IMR-90 (cell line): ENCODE measurements around the gene SCN10A. TPM values are rescaled to one million over a fixed set of nuclear protein-coding genes. Genes with fewer than 3 reads are reported as not detected.

Experiments
- ATAC-seq: fragments of 200-7000 bp; cut with Tn5 transposase; 2 replicates; pipeline ENCODE4 v1.9.1; 2020; ENCODE audit warnings: low read depth, mild to moderate bottlenecking, moderate library complexity
- BruUV-seq: library from RNA; stranded (reverse); fragments of 400-500 nt; replicated peaks from 2 replicates; lab custom pipeline; 2021; lab: Mats Ljungman, UMichigan
- CTCF ChIA-PET: fragments of 300-600 bp; formaldehyde crosslinking; extraction: SDS; loops from one replicate; lab custom pipeline; 2021; ENCODE audit warnings: antibody characterized with exemption; lab: Yijun Ruan, JAX
- POLR2A ChIA-PET: fragments of 300-600 bp; sonication (Branson Sonifier 250); formaldehyde crosslinking; loops from one replicate; lab custom pipeline; 2022; ENCODE audit warnings: antibody characterized with exemption; ENCODE audit not compliant: unreplicated experiment; lab: Charles Lee
- DNase-seq: peaks from one replicate; pipeline ENCODE4 v3.0.0; 2013
- H2AFZ ChIP-seq: replicated peaks from 2 replicates; pipeline ENCODE3; 2013; ENCODE audit warnings: low read length, mild to moderate bottlenecking; ENCODE audit not compliant: poor library complexity
- H2AK5ac ChIP-seq: 2 replicates; pipeline ENCODE4 v1.6.1; 2013; ENCODE audit warnings: low read depth, low read length, inconsistent platforms
- H2AK9ac ChIP-seq: replicated peaks from 2 replicates; pipeline ENCODE3; 2013; ENCODE audit warnings: mild to moderate bottlenecking, low read depth, low read length, moderate library complexity; ENCODE audit not compliant: poor library complexity
- H2BK120ac ChIP-seq: 2 replicates; pipeline ENCODE4 v1.6.1; 2013; ENCODE audit warnings: low read depth, low read length, inconsistent platforms
- H2BK15ac ChIP-seq: 3 replicates; pipeline ENCODE4 v1.6.1; 2013; ENCODE audit warnings: low read depth, low read length, inconsistent platforms
- H2BK20ac ChIP-seq: 2 replicates; pipeline ENCODE4 v1.6.1; 2013; ENCODE audit warnings: low read depth, mild to moderate bottlenecking, inconsistent platforms, low read length, moderate library complexity
- H2BK5ac ChIP-seq: 2 replicates; pipeline ENCODE4 v1.6.1; 2013; ENCODE audit warnings: mild to moderate bottlenecking, low read depth, low read length, inconsistent platforms; ENCODE audit not compliant: poor library complexity, severe bottlenecking
- H3K14ac ChIP-seq: replicated peaks from 2 replicates; pipeline ENCODE4 v1.6.1; 2013; ENCODE audit warnings: low read depth, low read length, inconsistent platforms
- H3K18ac ChIP-seq: 2 replicates; pipeline ENCODE4 v1.6.1; 2013; ENCODE audit warnings: low read depth, low read length, control low read depth
- H3K23ac ChIP-seq: 2 replicates; pipeline ENCODE4 v1.6.1; 2013; ENCODE audit warnings: low read depth, low read length, inconsistent platforms
- H3K27ac ChIP-seq: 2 replicates; pipeline ENCODE4 v1.5.1; 2013; ENCODE audit warnings: mild to moderate bottlenecking, control low read depth, low read length; ENCODE audit not compliant: insufficient read depth
- H3K27me3 ChIP-seq: 2 replicates; pipeline ENCODE4 v1.6.1; 2013; ENCODE audit warnings: low read length; ENCODE audit not compliant: control insufficient read depth, insufficient read depth
- H3K36me3 ChIP-seq: 2 replicates; pipeline ENCODE4 v1.6.1; 2013; ENCODE audit warnings: low read length, mixed read lengths; ENCODE audit not compliant: control insufficient read depth, insufficient read depth
- H3K4ac ChIP-seq: 2 replicates; pipeline ENCODE4 v1.6.1; 2013; ENCODE audit warnings: low read depth, low read length, inconsistent platforms
- H3K4me1 ChIP-seq: 2 replicates; pipeline ENCODE4 v1.6.1; 2013; ENCODE audit warnings: low read length, mixed read lengths; ENCODE audit not compliant: control insufficient read depth, insufficient read depth
- H3K4me2 ChIP-seq: 2 replicates; pipeline ENCODE4 v1.6.1; 2013; ENCODE audit warnings: low read depth, mild to moderate bottlenecking, control low read depth, low read length, moderate library complexity
- H3K4me3 ChIP-seq: 2 replicates; pipeline ENCODE4 v1.5.1; 2013; ENCODE audit warnings: low read depth, mild to moderate bottlenecking, control low read depth, low read length, moderate library complexity; ENCODE audit not compliant: insufficient read depth
- H3K56ac ChIP-seq: 2 replicates; pipeline ENCODE4 v1.6.1; 2013; ENCODE audit warnings: low read length, inconsistent platforms; ENCODE audit not compliant: insufficient read depth; ENCODE audit errors: extremely low read depth
- H3K79me1 ChIP-seq, 2 experiments: 2 replicates each; pipeline ENCODE4 v1.6.1; 2013; ENCODE audit warnings: low read length in 2 of 2, inconsistent platforms in 1 of 2, low read depth in 1 of 2
- H3K9ac ChIP-seq: 2 replicates; pipeline ENCODE4 v1.6.1; 2013; ENCODE audit warnings: low read depth, low read length, control low read depth
- H3K9me1 ChIP-seq: 2 replicates; pipeline ENCODE4 v1.6.1; 2013; ENCODE audit warnings: low read length, inconsistent platforms; ENCODE audit not compliant: insufficient read depth
- H3K9me3 ChIP-seq: 2 replicates; pipeline ENCODE4 v1.6.1; 2013; ENCODE audit warnings: low read length; ENCODE audit not compliant: control insufficient read depth, insufficient read depth
- H4K20me1 ChIP-seq: 2 replicates; pipeline ENCODE4 v1.6.1; 2013; ENCODE audit warnings: low read length, inconsistent platforms; ENCODE audit not compliant: insufficient read depth
- H4K5ac ChIP-seq: 2 replicates; pipeline ENCODE4 v1.6.1; 2013; ENCODE audit warnings: mild to moderate bottlenecking, low read depth, low read length, control low read depth
- H4K8ac ChIP-seq, 2 experiments: 2 replicates each; pipeline ENCODE4 v1.6.1; 2013; ENCODE audit warnings: low read depth in 2 of 2, low read length in 2 of 2, control low read depth in 1 of 2, inconsistent platforms in 1 of 2
- H4K91ac ChIP-seq: 2 replicates; pipeline ENCODE4 v1.6.1; 2013; ENCODE audit warnings: low read depth, low read length, inconsistent platforms; ENCODE audit not compliant: insufficient read depth
- BHLHE40 ChIP-seq: fragments of 150-350 bp; IDR thresholded peaks from 2 replicates; pipeline ENCODE4 v1.6.1; 2016; ENCODE audit warnings: mild to moderate bottlenecking, low read depth, low read length
- CEBPB ChIP-seq: IDR thresholded peaks from 2 replicates; pipeline ENCODE4 v1.6.1; 2012; ENCODE audit warnings: low read depth, low read length, improper control_type of control experiment
- CHD1 ChIP-seq: IDR thresholded peaks from 2 replicates; pipeline ENCODE4 v1.6.1; 2012; ENCODE audit warnings: low read depth, low read length, improper control_type of control experiment
- CTCF ChIP-seq: conservative IDR thresholded peaks from 2 replicates; pipeline ENCODE4 v1.5.1; 2012; ENCODE audit warnings: mild to moderate bottlenecking, low read depth, low read length, improper control_type of control experiment
- ELK1 ChIP-seq: fragments of 150-350 bp; IDR thresholded peaks from 2 replicates; pipeline ENCODE4 v1.6.1; 2016; ENCODE audit warnings: low read depth, mild to moderate bottlenecking, low read length, moderate library complexity, borderline replicate concordance
- FOS ChIP-seq: fragments of 150-350 bp; IDR thresholded peaks from 2 replicates; pipeline ENCODE4 v1.6.1; 2016; ENCODE audit warnings: low read depth, low read length
- MAFK ChIP-seq: IDR thresholded peaks from 2 replicates; pipeline ENCODE4 v1.6.1; 2012; ENCODE audit warnings: low read depth, low read length, improper control_type of control experiment
- MAZ ChIP-seq: IDR thresholded peaks from 2 replicates; pipeline ENCODE4 v1.6.1; 2012; ENCODE audit warnings: low read depth, mild to moderate bottlenecking, low read length, improper control_type of control experiment, moderate library complexity, borderline replicate concordance
- MXI1 ChIP-seq: IDR thresholded peaks from 2 replicates; pipeline ENCODE4 v1.6.1; 2012; ENCODE audit warnings: low read depth, mild to moderate bottlenecking, low read length, moderate library complexity, borderline replicate concordance
- NFE2L2 ChIP-seq: fragments of 150-350 bp; IDR thresholded peaks from 2 replicates; pipeline ENCODE4 v1.6.1; 2016; ENCODE audit warnings: low read depth, mild to moderate bottlenecking, low read length
- POLR2A ChIP-seq: IDR thresholded peaks from 2 replicates; pipeline ENCODE4 v1.6.1; 2012; ENCODE audit warnings: mild to moderate bottlenecking, low read depth, low read length
- RAD21 ChIP-seq: IDR thresholded peaks from 2 replicates; pipeline ENCODE4 v1.6.1; 2012; ENCODE audit warnings: low read length, improper control_type of control experiment
- RCOR1 ChIP-seq: IDR thresholded peaks from 2 replicates; pipeline ENCODE4 v1.6.1; 2012; ENCODE audit warnings: mild to moderate bottlenecking, low read length, improper control_type of control experiment; ENCODE audit not compliant: insufficient replicate concordance
- RFX5 ChIP-seq: IDR thresholded peaks from 2 replicates; pipeline ENCODE4 v1.8.0; 2012; ENCODE audit warnings: low read depth, mild to moderate bottlenecking, low read length, moderate library complexity
- SMC3 ChIP-seq: fragments of 150-350 bp; IDR thresholded peaks from 2 replicates; pipeline ENCODE4 v1.6.1; 2016; ENCODE audit warnings: low read depth, mild to moderate bottlenecking, antibody characterized with exemption, low read length, moderate library complexity
- USF2 ChIP-seq: fragments of 150-350 bp; IDR thresholded peaks from 2 replicates; pipeline ENCODE4 v1.6.1; 2017; ENCODE audit warnings: mild to moderate bottlenecking, antibody characterized with exemption, low read length, low read depth
- WGBS, 2 experiments: methylation state at CpG; one replicate each; pipeline versions ENCODE4 v1.1.5 to v1.1.7; 2013; ENCODE audit warnings: missing lambda C conversion rate in 2 of 2; ENCODE audit not compliant: insufficient read length in 1 of 2; ENCODE audit errors: extremely low coverage in 2 of 2; 5-methylcytosine and 5-hydroxymethylcytosine counted together
- dilution Hi-C: fragments of 300-500 bp; cut with HindIII; formaldehyde crosslinking; loops from one replicate; pipeline ENCODE4 v1.14.3; 2018; ENCODE audit warnings: low sequenced_read_pairs; ENCODE audit not compliant: unreplicated experiment
- in situ Hi-C: fragments of 300-500 bp; cut with MboI; formaldehyde crosslinking; loops from 3 replicates; pipeline ENCODE4 v1.14.3; 2019; ENCODE audit warnings: low sequenced_read_pairs, inconsistent platforms, mixed read lengths
- intact Hi-C: fragments of 100-400 bp; cut with micrococcal nuclease; formaldehyde crosslinking; loops from 2 replicates; pipeline ENCODE4 v1.10.0; 2022
- polyA plus RNA-seq, 3 experiments: library from polyadenylated mRNA; depleted of rRNA; stranded (reverse); fragments of >200 nt; gene quantifications; 2 replicates each; pipeline ENCODE4 v1.2.3, GENCODE V29; 2012; ENCODE audit warnings: low replicate concordance in 1 of 3
- total RNA-seq: library from RNA; depleted of rRNA; stranded (reverse); fragments of >200 nt; gene quantifications from 2 replicates; pipeline ENCODE4 v1.2.3, GENCODE V29; 2012

Gene SCN10A
- total and polyA plus RNA-seq, 2 of the 4 experiments (the other 2 are of a cell fraction): not detected

GRCh38 chr3:38836561-38836960 is 20.5 kb upstream of the SCN10A start:
- Histone ChIP-seq H3K4ac (peak overlapping the region; percentile 90), H3K9me1 (peaks cover 28% of the 10 kb centered on the region), H4K91ac (peak overlapping the region; percentile 63), H2BK5ac (no peak overlapping the region), H3K23ac (peak overlapping the region; percentile 70), H3K36me3 (no peaks in the 10 kb centered on the region), H3K27ac (0 out of 2 replicates have a peak overlapping the region, but pooled peaks have one; percentile 3), H3K27me3 (no peaks in the 10 kb centered on the region), H2BK15ac (peak overlapping the region; percentile 64; the same call in 1 of the 3 replicates), H3K4me2 (no peak overlapping the region), H4K5ac (no peak overlapping the region), H2AK5ac (peak overlapping the region; percentile 92), H4K20me1 (no peaks in the 10 kb centered on the region), H2AFZ (peak overlapping the region; percentile 71), H3K18ac (peak overlapping the region; percentile 16; the same call in 1 of the 2 replicates), H3K4me1 (peaks cover 23% of the 10 kb centered on the region), H3K9me3 (no peaks in the 10 kb centered on the region), H3K9ac (no peak overlapping the region), H3K79me1 (no peaks in the 10 kb centered on the region), H4K8ac (peak overlapping the region; percentile 5 to 50; a peak in 2 of 4 replicates), H3K4me3 (no peak overlapping the region), H3K56ac (peak overlapping the region; percentile 0; the same call in 1 of the 2 replicates), H2BK120ac (peak overlapping the region; percentile 98), H2AK9ac (no peak overlapping the region), H2BK20ac (peak overlapping the region; percentile 99), H3K14ac (peak overlapping the region; percentile 91; the same call in 1 of the 2 replicates)
- no TSS peak for BruUV-seq
- dilution Hi-C loops: no loop called here
- no CpG with 5 or more reads among the region's 5 CpGs for WGBS, 2 experiments
- in situ Hi-C loops: loop anchor here (10.0 kb wide), 1 partner anchor 102 kb away; no protein-coding TSS in a partner anchor
- intact Hi-C loops: no loop called here
- ATAC-seq (no peak), DNase-seq (no peak)
- TF ChIP-seq CEBPB (no peak), ELK1 (no peak), RFX5 (no peak), RAD21 (no peak), MXI1 (no peak), USF2 (no peak), BHLHE40 (no peak), MAZ (no peak), SMC3 (no peak), RCOR1 (no peak), CHD1 (no peak), POLR2A (no peak), MAFK (no peak), FOS (no peak), NFE2L2 (no peak), CTCF (no peak)
- ChIA-PET CTCF (interaction anchor here (1.9 kb wide), 1 partner anchor 163 kb away, joined by 9 read pairs; no protein-coding TSS in a partner anchor), POLR2A (no interaction called here)
